Skeletal muscle satellite cell (primary cell): Measurements from ENCODE around the gene KCNH3. TPM values are rescaled to one million over a fixed set of nuclear protein-coding genes. Genes with fewer than 3 reads are reported as not detected.

Experiments
- H3K27me3 ChIP-seq: 2 replicates; pipeline ENCODE4 v1.7.0; 2013; ENCODE audit warnings: low read length; ENCODE audit not compliant: control insufficient read depth, insufficient read depth
- H3K36me3 ChIP-seq: 2 replicates; pipeline ENCODE4 v1.7.0; 2013; ENCODE audit warnings: mild to moderate bottlenecking, control low read depth, low read length; ENCODE audit not compliant: insufficient read depth
- H3K4me1 ChIP-seq: 2 replicates; pipeline ENCODE4 v1.7.0; 2013; ENCODE audit warnings: low read length; ENCODE audit not compliant: control insufficient read depth, insufficient read depth
- H3K4me2 ChIP-seq: 2 replicates; pipeline ENCODE4 v1.7.0; 2013; ENCODE audit warnings: mild to moderate bottlenecking, low read length
- H3K4me3 ChIP-seq: 2 replicates; pipeline ENCODE4 v1.7.0; 2013; ENCODE audit warnings: low read length
- H3K9ac ChIP-seq: 2 replicates; pipeline ENCODE4 v1.7.0; 2013; ENCODE audit warnings: mild to moderate bottlenecking, low read depth, low read length, moderate library complexity
- H3K9me3 ChIP-seq: replicated peaks from 2 replicates; pipeline ENCODE4 v1.7.0; 2013; ENCODE audit warnings: mild to moderate bottlenecking, control low read depth, low read length
- total RNA-seq: library from RNA; depleted of rRNA; stranded (reverse); fragments of >200 nt; gene quantifications from 2 replicates; pipeline ENCODE4 v1.2.3, GENCODE V29; 2012; rRNA removed

KCNH3 gene, protein sequence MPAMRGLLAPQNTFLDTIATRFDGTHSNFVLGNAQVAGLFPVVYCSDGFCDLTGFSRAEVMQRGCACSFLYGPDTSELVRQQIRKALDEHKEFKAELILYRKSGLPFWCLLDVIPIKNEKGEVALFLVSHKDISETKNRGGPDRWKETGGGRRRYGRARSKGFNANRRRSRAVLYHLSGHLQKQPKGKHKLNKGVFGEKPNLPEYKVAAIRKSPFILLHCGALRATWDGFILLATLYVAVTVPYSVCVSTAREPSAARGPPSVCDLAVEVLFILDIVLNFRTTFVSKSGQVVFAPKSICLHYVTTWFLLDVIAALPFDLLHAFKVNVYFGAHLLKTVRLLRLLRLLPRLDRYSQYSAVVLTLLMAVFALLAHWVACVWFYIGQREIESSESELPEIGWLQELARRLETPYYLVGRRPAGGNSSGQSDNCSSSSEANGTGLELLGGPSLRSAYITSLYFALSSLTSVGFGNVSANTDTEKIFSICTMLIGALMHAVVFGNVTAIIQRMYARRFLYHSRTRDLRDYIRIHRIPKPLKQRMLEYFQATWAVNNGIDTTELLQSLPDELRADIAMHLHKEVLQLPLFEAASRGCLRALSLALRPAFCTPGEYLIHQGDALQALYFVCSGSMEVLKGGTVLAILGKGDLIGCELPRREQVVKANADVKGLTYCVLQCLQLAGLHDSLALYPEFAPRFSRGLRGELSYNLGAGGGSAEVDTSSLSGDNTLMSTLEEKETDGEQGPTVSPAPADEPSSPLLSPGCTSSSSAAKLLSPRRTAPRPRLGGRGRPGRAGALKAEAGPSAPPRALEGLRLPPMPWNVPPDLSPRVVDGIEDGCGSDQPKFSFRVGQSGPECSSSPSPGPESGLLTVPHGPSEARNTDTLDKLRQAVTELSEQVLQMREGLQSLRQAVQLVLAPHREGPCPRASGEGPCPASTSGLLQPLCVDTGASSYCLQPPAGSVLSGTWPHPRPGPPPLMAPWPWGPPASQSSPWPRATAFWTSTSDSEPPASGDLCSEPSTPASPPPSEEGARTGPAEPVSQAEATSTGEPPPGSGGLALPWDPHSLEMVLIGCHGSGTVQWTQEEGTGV
- total RNA-seq = under 0.01 and 0.22 TPM in 2 replicates

GRCh38 chr12:49538510-49539403, at the start of gene KCNH3:
KCNH3 (plus strand) TSS chr12:49539030; CDS start chr12:49539417, 387 bp downstream.
- H3K4me3 ChIP-seq = peak within 1 kb of the TSS; percentile 62
- H3K4me2 ChIP-seq = peak within 1 kb of the TSS; percentile 86
- peaks cover 51% of the 10 kb centered on the region for H3K27me3 ChIP-seq
- H3K36me3 ChIP-seq = no peaks in the 10 kb centered on the region
- H3K9me3 ChIP-seq = no peaks in the 10 kb centered on the region
- H3K9ac ChIP-seq = no peak within 1 kb of the TSS
- H3K4me1 ChIP-seq = peaks cover 15% of the 10 kb centered on the region

DNA sequence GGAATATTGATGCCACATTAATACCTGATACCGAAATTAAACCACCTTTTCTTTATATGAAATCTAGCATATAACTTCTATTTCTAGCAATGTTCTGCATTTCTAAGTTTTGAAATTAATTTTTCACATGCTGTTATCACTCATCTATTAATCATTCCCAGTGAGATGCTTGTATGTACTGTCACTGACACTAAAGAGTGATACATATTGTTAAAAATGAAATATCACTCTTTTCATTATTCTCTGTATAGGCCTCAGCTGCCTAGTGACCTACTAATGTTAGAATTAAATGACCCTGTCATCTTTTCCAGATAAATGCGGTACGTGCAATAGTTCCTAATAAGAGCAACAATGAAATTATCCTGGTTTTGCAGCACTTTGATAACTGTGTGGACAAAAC, 49.7 kb upstream of the KCNH3 start:
- H3K27me3 ChIP-seq = no peaks in the 10 kb centered on the region
- peaks cover 15% of the 10 kb centered on the region for H3K36me3 ChIP-seq
- no peak overlapping the region for H3K9ac ChIP-seq
- H3K9me3 ChIP-seq = no peaks in the 10 kb centered on the region
- no peak overlapping the region for H3K4me3 ChIP-seq
- peaks cover 9% of the 10 kb centered on the region for H3K4me1 ChIP-seq
- H3K4me2 ChIP-seq = no peak overlapping the region

DNA sequence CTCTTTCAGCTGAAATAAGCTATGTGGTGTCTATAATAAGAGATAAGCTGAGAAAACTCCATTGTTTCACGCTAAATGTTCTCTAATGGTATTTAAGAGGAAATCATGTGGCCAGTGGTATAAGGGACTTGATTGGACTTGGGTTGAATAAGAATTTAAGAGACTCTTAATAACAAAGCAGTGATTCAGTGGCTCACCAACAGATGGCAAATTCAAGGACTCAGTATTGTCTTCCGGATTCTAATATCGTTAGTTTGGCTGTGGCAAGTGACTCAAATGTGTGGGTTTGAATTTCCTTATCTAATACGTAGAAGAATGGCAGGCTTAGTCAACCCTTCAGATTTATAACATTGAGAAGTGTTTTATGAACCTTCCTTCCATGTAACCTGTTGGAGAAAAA, 49.1 kb upstream of the KCNH3 start:
- no peak overlapping the region for H3K9ac ChIP-seq
- H3K4me3 ChIP-seq = no peak overlapping the region
- no peak overlapping the region for H3K4me2 ChIP-seq
- H3K4me1 ChIP-seq = peaks cover 9% of the 10 kb centered on the region
- peaks cover 16% of the 10 kb centered on the region for H3K36me3 ChIP-seq
- H3K27me3 ChIP-seq = no peaks in the 10 kb centered on the region
- no peaks in the 10 kb centered on the region for H3K9me3 ChIP-seq

GRCh38 chr12:49491823-49492222, 47.0 kb upstream of the KCNH3 start:
- H3K27me3 ChIP-seq = no peaks in the 10 kb centered on the region
- peaks cover 9% of the 10 kb centered on the region for H3K4me1 ChIP-seq
- H3K9ac ChIP-seq = no peak overlapping the region

DNA sequence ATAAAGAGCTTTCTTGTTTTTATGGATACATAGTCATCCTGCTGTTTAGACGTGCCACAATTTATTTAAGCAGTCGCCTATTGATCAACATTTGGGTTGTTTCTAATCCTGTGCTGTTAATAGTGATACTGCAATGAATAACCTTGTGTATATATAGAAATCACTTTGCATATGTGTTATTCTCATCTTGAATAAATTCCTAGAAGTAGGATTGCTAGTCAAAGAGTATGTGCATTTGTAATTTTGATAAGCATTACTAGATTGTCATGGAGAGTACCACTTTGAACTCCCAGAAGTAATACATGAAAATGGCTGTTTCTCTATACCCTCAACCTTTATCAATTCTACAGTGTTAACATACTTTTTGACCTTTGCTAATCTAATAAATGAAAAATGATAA, 44.9 kb upstream of the KCNH3 start:
- Histone ChIP-seq H3K4me3 (no peak overlapping the region), H3K4me2 (no peak overlapping the region), H3K9ac (no peak overlapping the region), H3K27me3 (no peaks in the 10 kb centered on the region), H3K36me3 (peaks cover 33% of the 10 kb centered on the region), H3K4me1 (peaks cover 9% of the 10 kb centered on the region), H3K9me3 (no peaks in the 10 kb centered on the region)

More at GRCh38 chr12:49491823-49492222, 47.0 kb upstream of the KCNH3 start:
- Histone ChIP-seq H3K9me3 (no peaks in the 10 kb centered on the region), H3K36me3 (peaks cover 32% of the 10 kb centered on the region), H3K4me2 (no peak overlapping the region), H3K4me3 (no peak overlapping the region)

DNA sequence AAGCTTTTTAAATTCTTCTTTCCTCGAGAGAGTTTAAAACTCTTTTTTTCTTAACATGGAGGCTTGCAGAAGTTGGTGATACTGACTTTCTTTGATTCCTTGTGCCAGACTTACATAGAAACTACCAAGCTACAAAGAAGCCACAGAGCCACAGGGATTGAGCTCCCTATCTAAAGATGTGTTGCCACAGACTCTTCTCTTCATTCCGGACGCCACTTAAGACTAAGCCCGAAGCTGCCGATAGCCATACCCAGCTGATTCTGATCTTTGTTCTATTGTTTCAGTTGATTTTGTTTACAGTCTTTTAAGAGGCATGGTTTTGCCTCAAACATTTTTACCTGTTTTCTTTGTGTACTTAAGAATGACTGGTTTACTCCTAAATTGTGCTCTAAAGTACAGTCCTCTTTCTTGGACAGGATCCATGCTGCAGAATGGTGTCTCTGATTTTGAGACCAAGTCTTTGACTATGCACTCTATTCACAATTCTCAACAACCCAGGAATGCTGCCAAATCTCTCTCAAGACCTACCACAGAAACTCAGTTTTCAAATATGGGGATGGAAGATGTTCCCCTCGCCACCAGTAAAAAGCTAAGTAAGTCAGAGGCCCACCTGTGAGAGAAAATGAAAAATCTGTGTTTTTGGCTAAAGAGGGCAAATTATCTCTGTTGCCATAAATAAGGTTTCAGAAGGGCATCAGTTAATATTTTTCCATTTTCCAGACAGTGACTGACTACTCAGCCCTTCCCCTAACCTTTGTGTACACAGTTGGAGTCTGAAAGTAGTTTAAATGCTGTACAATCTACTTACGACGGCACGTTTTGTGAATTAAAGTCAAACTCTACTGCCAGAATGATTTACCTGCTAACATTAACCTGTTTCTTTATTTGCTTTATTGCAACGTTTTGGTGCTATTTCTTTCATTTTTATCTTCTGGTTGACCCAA, 42.1 kb upstream of the KCNH3 start:
- Histone ChIP-seq H3K27me3 (no peaks in the 10 kb centered on the region), H3K9ac (no peak overlapping the region), H3K9me3 (no peaks in the 10 kb centered on the region), H3K4me3 (no peak overlapping the region), H3K36me3 (peaks cover 30% of the 10 kb centered on the region), H3K4me1 (no peaks in the 10 kb centered on the region), H3K4me2 (no peak overlapping the region)

- Histone ChIP-seq H3K9ac (no peak overlapping the region), H3K9me3 (no peaks in the 10 kb centered on the region), H3K36me3 (peaks cover 25% of the 10 kb centered on the region), H3K27me3 (no peaks in the 10 kb centered on the region), H3K4me3 (no peak overlapping the region), H3K4me1 (peaks cover 38% of the 10 kb centered on the region), H3K4me2 (no peak overlapping the region)
These were observed 36.9 kb upstream of the KCNH3 start for GRCh38 chr12:49501895-49502294.

- Histone ChIP-seq H3K36me3 (peaks cover 22% of the 10 kb centered on the region), H3K9me3 (no peaks in the 10 kb centered on the region), H3K4me3 (no peak overlapping the region), H3K4me2 (no peak overlapping the region), H3K4me1 (peaks cover 43% of the 10 kb centered on the region), H3K9ac (no peak overlapping the region), H3K27me3 (no peaks in the 10 kb centered on the region)
These were observed 36.2 kb upstream of the KCNH3 start for GRCh38 chr12:49502590-49502989.

DNA sequence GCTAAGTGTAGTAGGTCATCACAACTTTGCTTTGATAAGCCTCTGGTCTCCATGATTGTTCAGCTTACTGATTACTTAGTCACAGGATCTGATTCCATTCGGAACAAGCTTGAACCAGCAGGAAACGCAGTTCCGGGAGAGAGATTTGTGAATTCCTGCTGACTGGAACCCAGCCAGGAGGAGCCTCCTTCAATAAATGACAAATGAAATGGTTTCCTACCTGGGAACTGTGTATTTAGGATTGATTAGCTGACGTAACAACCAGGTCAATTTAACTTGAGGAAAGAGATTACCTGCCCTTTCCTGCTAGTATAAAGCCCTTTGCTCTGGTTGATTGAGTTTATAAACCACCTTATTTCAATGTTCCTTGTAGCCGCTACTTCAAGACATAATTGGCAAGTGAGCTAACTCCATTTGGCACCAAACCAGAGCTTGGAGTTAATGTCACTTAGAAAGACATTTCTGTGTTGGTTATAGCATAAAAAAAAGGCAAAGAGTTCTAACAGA, 35.1 kb upstream of the KCNH3 start:
- Histone ChIP-seq H3K36me3 (peaks cover 22% of the 10 kb centered on the region), H3K27me3 (no peaks in the 10 kb centered on the region), H3K4me2 (no peak overlapping the region), H3K9ac (peak overlapping the region; percentile 32), H3K9me3 (no peaks in the 10 kb centered on the region), H3K4me3 (no peak overlapping the region), H3K4me1 (peaks cover 48% of the 10 kb centered on the region)

- Histone ChIP-seq H3K9ac (no peak overlapping the region), H3K4me3 (no peak overlapping the region), H3K27me3 (no peaks in the 10 kb centered on the region), H3K4me1 (peaks cover 48% of the 10 kb centered on the region), H3K9me3 (no peaks in the 10 kb centered on the region), H3K36me3 (peaks cover 17% of the 10 kb centered on the region), H3K4me2 (no peak overlapping the region)
These were observed 33.2 kb upstream of the KCNH3 start for GRCh38 chr12:49505672-49506071.
